Fibroblast of mammary gland (primary cell): ENCODE data around the gene LDLRAD3.

Source experiments
- DNase-seq: peaks from one replicate; pipeline ENCODE4 v3.0.0-alpha.2; 2010; ENCODE audit warnings: low read depth
- H3K4me3 ChIP-seq: 2 replicates; pipeline ENCODE4 v1.5.1; 2011; ENCODE audit warnings: low read depth, mild to moderate bottlenecking, low read length, moderate library complexity; ENCODE audit not compliant: control insufficient read depth
- CTCF ChIP-seq: conservative IDR thresholded peaks from 2 replicates; pipeline ENCODE4 v1.5.1; 2011; ENCODE audit warnings: low read depth, low read length, inconsistent platforms; ENCODE audit not compliant: control insufficient read depth, insufficient read depth

LDLRAD3 gene

DNA sequence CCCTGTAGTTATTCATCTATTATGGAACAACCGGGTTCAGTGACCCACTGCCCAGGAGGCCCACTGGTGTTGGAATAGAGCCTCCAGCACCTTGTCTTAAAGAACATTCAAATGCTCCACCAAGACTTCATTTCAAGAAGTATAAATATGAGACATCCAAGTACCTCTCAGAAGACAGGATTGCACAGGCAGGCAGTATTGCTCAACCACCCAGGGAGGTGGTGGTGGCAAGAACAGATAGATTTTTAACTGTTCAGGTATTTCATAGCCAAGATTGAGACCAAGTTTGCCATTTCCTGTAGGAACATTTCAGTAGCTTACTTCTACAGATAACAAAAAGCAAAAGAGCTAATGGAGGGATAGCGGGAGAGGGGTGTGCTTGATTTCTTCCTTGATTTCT, 266.7 kb downstream of the LDLRAD3 start:
- no peak for TF ChIP-seq CTCF
- H3K4me3 ChIP-seq, result no peak overlapping the region
- no peak for DNase-seq

GRCh38 chr11:36211761-36212430, 268.0 kb downstream of the LDLRAD3 start:
- no peak overlapping the region for H3K4me3 ChIP-seq
- no peak for DNase-seq
- TF ChIP-seq CTCF, result no peak

- no peak overlapping the region for H3K4me3 ChIP-seq
- DNase-seq, result no peak
- no peak for TF ChIP-seq CTCF
Measured at GRCh38 chr11:36212564-36213392, 268.9 kb downstream of the LDLRAD3 start.

GRCh38 chr11:36213393-36213840, 269.6 kb downstream of the LDLRAD3 start:
- no peak overlapping the region for H3K4me3 ChIP-seq

GRCh38 chr11:36214480-36214879, 270.6 kb downstream of the LDLRAD3 start:
- TF ChIP-seq CTCF, result no peak
- no peak overlapping the region for H3K4me3 ChIP-seq
- no peak for DNase-seq

More at GRCh38 chr11:36213393-36213840, 269.6 kb downstream of the LDLRAD3 start:
- DNase-seq, result no peak
- no peak for TF ChIP-seq CTCF

DNA sequence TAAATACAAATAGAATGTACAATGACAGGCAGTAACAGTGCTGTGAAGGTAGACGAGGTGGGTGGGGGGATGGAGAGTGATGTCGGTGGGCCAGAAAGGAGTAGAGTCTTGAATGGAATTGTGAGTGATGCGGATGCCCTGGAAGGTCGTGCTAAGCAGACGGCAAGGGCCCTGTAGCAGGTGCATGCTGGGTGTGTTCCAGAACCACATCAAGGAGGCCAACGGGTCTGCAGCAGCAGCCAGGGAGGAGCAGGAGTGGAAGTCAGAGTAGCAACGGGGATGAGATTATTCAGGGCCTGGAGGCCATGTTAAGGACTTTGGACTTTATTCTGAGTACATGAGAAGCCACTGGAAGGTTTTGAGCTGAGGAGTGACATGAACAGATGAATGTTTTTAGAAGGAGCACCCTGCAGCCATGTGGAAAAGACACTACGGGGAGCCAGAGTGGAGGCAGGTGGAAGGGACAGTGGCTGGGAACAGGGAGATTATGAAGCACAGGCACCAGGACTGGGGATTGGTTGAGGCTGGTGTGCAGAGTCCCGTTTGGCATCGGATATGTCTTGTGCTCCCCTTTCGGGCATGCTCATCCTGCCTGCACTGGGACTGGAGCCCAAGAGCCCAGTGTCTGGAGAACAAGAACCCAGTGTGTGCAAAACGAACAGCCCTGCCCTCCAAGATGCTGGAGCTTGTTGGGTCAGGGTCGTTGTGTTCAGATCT, 271.3 kb downstream of the LDLRAD3 start:
- H3K4me3 ChIP-seq, result no peak overlapping the region
- no peak for DNase-seq
- no peak for TF ChIP-seq CTCF
